Brain microvascular endothelial cell (primary cell): ENCODE measurements around the gene RNASE7.

Source experiments
- DNase-seq: peaks from one replicate; pipeline ENCODE4 v3.0.0-alpha.2; 2020
- H3K27ac ChIP-seq: fragments of 250-450 bp; sonication (Bioruptor Pico); 2 replicates; pipeline ENCODE4 v1.5.1; 2020; ENCODE audit warnings: mild to moderate bottlenecking, moderate library complexity
- H3K27me3 ChIP-seq: fragments of 250-450 bp; sonication (Bioruptor Pico); replicated peaks from 2 replicates; pipeline ENCODE4 v1.5.1; 2020; ENCODE audit warnings: mild to moderate bottlenecking
- H3K36me3 ChIP-seq: fragments of 250-450 bp; sonication (Bioruptor Pico); replicated peaks from 2 replicates; pipeline ENCODE4 v1.5.1; 2020; ENCODE audit warnings: mild to moderate bottlenecking
- H3K4me3 ChIP-seq: 2 replicates; pipeline ENCODE4 v1.5.1; 2011; ENCODE audit warnings: low read depth, mild to moderate bottlenecking, control low read depth, low read length, moderate library complexity
- CTCF ChIP-seq: IDR thresholded peaks from 2 replicates; pipeline ENCODE4 v1.5.1; 2011; ENCODE audit warnings: low read depth, mild to moderate bottlenecking, moderate library complexity, low read length, control low read depth, inconsistent platforms; ENCODE audit errors: missing control alignments
- in situ Hi-C: cut with HindIII; loops from 2 replicates; pipeline ENCODE4 v1.10.0; 2017; ENCODE audit warnings: low sequenced_read_pairs, low pct_ligation_motif_present

Gene RNASE7

GRCh38 chr14:21073921-21074320 is 31.8 kb downstream of the RNASE7 start:
- no peak for DNase-seq
- H3K36me3 ChIP-seq: peaks cover 57% of the 10 kb centered on the region
- no peak overlapping the region for H3K27ac ChIP-seq
- H3K27me3 ChIP-seq: no peaks in the 10 kb centered on the region
- no peak for TF ChIP-seq CTCF
- H3K4me3 ChIP-seq: no peak overlapping the region
- in situ Hi-C loops: no loop called here

- TF ChIP-seq CTCF: no peak
- Histone ChIP-seq H3K36me3 (peaks cover 65% of the 10 kb centered on the region), H3K4me3 (no peak overlapping the region), H3K27me3 (no peaks in the 10 kb centered on the region), H3K27ac (no peak overlapping the region)
- no peak for DNase-seq
- in situ Hi-C loops: no loop called here
Observed at GRCh38 chr14:21074398-21075272, 32.5 kb downstream of the RNASE7 start.

- Histone ChIP-seq H3K27ac (no peak overlapping the region), H3K27me3 (no peaks in the 10 kb centered on the region), H3K36me3 (peaks cover 77% of the 10 kb centered on the region), H3K4me3 (no peak overlapping the region)
- in situ Hi-C loops: no loop called here
- no peak for TF ChIP-seq CTCF
- no peak for DNase-seq
Observed at GRCh38 chr14:21075719-21076437, 33.7 kb downstream of the RNASE7 start.

- H3K27me3 ChIP-seq: no peaks in the 10 kb centered on the region
- no peak for DNase-seq
- no peak for TF ChIP-seq CTCF
- peaks cover 95% of the 10 kb centered on the region for H3K36me3 ChIP-seq
- in situ Hi-C loops: no loop called here
- H3K27ac ChIP-seq: no peak overlapping the region
- H3K4me3 ChIP-seq: no peak overlapping the region
Observed at GRCh38 chr14:21077672-21078071, 35.5 kb downstream of the RNASE7 start.

- no peaks in the 10 kb centered on the region for H3K27me3 ChIP-seq
- no peak for DNase-seq
- peaks cover 94% of the 10 kb centered on the region for H3K36me3 ChIP-seq
- H3K27ac ChIP-seq: no peak overlapping the region
- H3K4me3 ChIP-seq: no peak overlapping the region
- TF ChIP-seq CTCF: no peak
- in situ Hi-C loops: no loop called here
Observed at GRCh38 chr14:21078287-21078686, 36.1 kb downstream of the RNASE7 start.
